RWPE1 (cell line): ENCODE data around the gene PTPRN2.

Experiments used
- CTCF ChIA-PET: fragments of 350-600 bp; sonication (Branson Sonifier 250); formaldehyde crosslinking; extraction: SDS; loops from one replicate; lab custom pipeline; 2021; lab: Yijun Ruan, JAX
- POLR2A ChIA-PET: fragments of 400-600 bp; formaldehyde crosslinking; extraction: SDS; loops from one replicate; lab custom pipeline; 2020; ENCODE audit warnings: antibody characterized with exemption; ENCODE audit not compliant: low non-redundant PET; lab: Yijun Ruan, JAX
- DNase-seq: peaks from one replicate; pipeline ENCODE4 v3.0.0; 2012; ENCODE audit warnings: low spot score
- H3K27ac ChIP-seq: fragments of 450-650 bp; 2 replicates; pipeline ENCODE4 v1.5.1; 2017
- TF ChIP-seq, protein P1 (sequence below): fragments of 450-650 bp; conservative IDR thresholded peaks from 2 replicates; pipeline ENCODE4 v1.5.1; 2017; ENCODE audit warnings: low read depth, mild to moderate bottlenecking

The PTPRN2 gene

DNA sequence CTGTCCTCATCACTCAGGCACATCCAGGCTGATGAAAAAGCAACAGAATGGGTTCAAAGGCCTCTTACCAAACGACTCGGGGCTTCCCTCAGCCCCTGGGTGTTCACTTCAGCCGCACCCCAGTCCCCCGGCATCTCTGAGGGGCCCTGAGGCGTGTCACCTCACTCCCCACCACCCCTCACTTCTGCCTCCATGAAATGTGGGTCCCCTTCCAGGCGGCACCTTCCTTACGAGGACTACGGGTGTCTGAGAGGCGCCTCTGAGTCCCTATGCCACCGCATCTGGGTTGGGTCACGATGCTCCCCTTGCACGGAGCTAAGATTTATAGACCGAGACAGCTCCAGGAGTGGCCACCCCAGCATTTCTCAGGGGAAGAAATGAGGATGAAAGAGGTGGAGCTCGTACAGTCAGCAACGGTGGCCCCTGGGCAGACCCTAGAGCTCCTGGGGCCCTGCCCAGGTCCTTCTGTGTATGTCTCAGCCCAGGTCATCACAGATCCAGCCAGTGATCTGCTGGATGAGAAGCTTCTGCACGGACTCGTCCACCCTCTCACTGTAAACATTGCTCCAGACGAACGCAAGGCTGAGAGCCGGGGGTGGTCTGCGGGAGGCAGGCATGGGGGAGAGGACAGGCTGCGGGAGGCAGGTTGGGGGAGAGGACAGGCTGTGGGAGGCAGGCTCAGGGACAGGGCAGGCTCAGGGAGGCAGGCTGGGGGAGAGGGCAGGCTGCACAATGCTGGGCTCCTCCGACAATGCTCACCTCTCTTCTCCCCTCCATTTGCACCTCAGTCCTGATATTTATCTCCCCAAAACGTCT, 842.6 kb downstream of the PTPRN2 start:
- POLR2A ChIA-PET: no interaction called here
- TF ChIP-seq, protein P1, sequence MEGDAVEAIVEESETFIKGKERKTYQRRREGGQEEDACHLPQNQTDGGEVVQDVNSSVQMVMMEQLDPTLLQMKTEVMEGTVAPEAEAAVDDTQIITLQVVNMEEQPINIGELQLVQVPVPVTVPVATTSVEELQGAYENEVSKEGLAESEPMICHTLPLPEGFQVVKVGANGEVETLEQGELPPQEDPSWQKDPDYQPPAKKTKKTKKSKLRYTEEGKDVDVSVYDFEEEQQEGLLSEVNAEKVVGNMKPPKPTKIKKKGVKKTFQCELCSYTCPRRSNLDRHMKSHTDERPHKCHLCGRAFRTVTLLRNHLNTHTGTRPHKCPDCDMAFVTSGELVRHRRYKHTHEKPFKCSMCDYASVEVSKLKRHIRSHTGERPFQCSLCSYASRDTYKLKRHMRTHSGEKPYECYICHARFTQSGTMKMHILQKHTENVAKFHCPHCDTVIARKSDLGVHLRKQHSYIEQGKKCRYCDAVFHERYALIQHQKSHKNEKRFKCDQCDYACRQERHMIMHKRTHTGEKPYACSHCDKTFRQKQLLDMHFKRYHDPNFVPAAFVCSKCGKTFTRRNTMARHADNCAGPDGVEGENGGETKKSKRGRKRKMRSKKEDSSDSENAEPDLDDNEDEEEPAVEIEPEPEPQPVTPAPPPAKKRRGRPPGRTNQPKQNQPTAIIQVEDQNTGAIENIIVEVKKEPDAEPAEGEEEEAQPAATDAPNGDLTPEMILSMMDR: no peak
- CTCF ChIA-PET: no interaction called here
- DNase-seq: no peak
- H3K27ac ChIP-seq: no peak overlapping the region

DNA sequence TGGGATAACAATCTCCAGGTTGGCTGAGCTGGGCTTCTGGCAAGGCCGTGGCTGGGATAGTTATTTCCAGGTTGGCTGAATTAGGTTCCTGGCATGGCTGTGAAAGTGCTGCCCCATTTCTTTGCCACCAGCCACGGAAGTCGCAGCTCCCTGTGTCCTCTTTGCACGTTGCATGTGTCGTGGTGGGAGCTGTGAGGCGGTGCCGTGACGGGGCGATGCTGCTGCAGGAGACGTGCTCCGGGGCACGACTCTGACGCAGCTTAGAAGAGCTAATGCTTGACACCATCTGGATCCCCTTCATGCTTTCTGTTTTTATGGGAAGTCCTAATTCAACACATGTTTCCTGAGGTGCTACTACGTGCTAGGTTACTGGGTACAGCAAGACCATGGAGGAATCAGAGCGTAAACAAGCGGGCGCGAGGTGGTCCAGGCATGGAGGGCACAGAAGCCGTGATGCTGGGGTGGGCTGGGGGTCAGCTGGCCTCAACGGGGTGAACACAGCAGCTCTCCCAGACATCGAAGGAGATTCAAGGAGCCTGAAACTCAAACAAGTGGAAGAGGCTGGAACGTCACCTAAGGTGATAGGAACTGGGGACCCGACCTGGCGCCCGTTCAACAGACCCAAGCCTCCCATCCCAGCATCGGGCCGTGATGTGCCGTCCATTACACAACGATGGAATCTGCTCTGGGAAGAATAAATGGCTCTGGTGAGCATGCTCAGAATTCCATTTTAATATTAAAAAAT, 843.7 kb downstream of the PTPRN2 start:
- CTCF ChIA-PET: no interaction called here
- DNase-seq: no peak
- no peak overlapping the region for H3K27ac ChIP-seq
- TF ChIP-seq, protein P1: no peak
- POLR2A ChIA-PET: interaction anchor here (0.5 kb wide), 1 partner anchor 19 kb away, joined by 3 read pairs; no protein-coding TSS in a partner anchor

DNA sequence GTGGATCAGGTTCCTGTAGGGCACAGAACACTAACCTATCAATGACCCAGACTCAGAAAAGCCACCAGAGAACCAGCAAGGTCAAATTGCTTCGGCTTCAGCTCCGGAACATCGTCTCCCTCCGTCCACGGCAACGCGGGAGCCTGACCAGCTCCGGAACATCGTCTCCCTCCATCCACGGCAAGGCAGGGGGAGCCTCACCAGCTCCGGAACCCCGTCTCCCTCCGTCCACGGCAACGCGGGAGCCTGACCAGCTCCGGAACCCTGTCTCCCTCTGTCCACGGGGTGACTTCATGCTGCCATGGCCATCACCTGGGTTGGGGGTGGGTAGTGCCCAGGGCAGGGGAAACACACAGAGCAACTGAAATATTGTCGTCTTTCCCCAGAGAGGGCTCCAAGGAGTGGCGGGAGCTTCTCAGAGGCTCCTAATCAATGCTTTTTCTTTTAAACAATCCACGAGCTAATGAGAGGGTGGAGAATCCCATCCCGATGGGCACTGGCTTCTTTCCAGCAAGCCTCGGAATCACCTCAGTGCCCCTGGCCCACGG, 847.3 kb downstream of the PTPRN2 start:
- TF ChIP-seq, protein P1: no peak
- no peak overlapping the region for H3K27ac ChIP-seq
- CTCF ChIA-PET: no interaction called here
- DNase-seq: no peak
- POLR2A ChIA-PET: no interaction called here

DNA sequence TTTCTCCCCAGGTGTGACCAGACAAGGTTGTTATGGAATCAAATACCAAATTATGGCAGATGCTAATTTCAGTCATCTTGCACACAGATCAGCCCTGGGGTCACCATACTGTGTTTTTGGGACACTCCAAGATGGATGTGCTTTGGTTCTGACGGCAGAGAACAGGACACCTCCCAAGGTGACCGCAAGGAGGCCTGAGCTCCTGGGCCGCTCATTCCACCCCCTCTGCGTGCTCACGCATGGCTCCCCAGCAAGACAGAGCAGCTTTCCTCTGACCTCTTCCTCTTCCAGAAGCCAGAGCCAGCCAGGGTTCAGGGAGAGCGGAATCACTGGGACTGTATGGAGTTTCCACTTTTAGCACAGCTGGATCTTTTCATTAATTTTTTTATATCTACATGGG, 848.0 kb downstream of the PTPRN2 start:
- TF ChIP-seq, protein P1: no peak
- ChIA-PET POLR2A (no interaction called here), CTCF (interaction anchor here (0.6 kb wide), 1 partner anchor 157 kb away, joined by 3 read pairs; no protein-coding TSS in a partner anchor)
- H3K27ac ChIP-seq: no peak overlapping the region
- DNase-seq: no peak

DNA sequence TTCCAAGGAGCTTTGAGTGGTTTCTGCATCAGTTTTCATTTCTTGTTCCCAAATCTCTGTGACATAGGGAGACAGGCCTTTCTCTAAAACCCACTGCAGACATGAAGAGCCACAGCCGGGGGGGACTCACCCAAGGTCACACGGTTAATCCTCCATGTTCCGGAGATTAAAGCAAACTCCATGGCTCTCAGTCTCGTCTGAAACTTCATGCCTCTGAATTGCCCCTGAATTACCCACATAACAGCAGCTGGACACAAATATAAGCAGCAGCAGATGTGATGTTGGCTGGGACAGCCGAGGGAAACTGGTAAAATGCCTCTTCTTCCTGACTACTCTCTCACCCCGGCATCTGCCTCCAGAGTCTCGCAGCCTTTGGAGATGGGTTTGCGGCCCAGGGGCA, 848.6 kb downstream of the PTPRN2 start:
- TF ChIP-seq, protein P1: no peak
- no peak for DNase-seq
- no peak overlapping the region for H3K27ac ChIP-seq
- CTCF ChIA-PET: no interaction called here
- POLR2A ChIA-PET: no interaction called here

DNA sequence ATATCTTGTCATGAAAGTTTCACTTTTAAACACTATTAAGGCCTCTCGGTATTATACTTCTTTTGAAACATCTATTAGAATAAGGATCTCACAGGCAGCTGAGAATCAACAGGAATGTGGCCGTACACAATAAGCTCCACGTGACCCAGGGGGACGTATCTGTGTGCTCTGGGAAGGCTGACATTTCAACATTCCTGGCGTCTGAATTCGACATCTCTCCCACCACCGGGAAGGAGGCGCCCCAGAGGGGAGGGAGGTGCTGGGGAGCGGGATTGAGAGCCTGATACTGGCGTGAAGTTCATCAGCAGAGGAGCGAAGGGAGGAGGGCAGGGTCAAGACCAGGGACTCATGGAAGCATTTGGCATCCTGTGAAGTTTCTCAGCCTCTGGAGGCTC, 849.6 kb downstream of the PTPRN2 start:
- TF ChIP-seq, protein P1: no peak
- POLR2A ChIA-PET: no interaction called here
- DNase-seq: no peak
- CTCF ChIA-PET: no interaction called here
- no peak overlapping the region for H3K27ac ChIP-seq
